Dedifferentiated amniotic fluid mesenchymal stem cell (primary cell): Measurements from ENCODE around the gene COL6A1.
"Not testable (repeated sequence)": the region's sequence is repeated elsewhere in the genome, so short reads cannot be mapped to it uniquely, and the experiment has no call there.

Experiments used
- DNase-seq: peaks from one replicate; pipeline ENCODE4 v3.0.0-alpha.2; 2016; ENCODE audit errors: extremely low spot score

COL6A1 gene

GRCh38 chr21:45945868-45946210 is 35.7 kb upstream of the COL6A1 start:
- DNase-seq, result no peak

GRCh38 chr21:45947296-45947695 is 34.3 kb upstream of the COL6A1 start:
- no peak for DNase-seq

- no peak for DNase-seq
Measured at GRCh38 chr21:45947716-45948255, 33.8 kb upstream of the COL6A1 start.

GRCh38 chr21:45948576-45949141 is 32.9 kb upstream of the COL6A1 start:
- no peak for DNase-seq

GRCh38 chr21:45949928-45950739 is 31.4 kb upstream of the COL6A1 start:
- DNase-seq, result no peak

- DNase-seq, result no peak
Measured at GRCh38 chr21:45950740-45951515, 30.6 kb upstream of the COL6A1 start.

GRCh38 chr21:45951676-45952075 is 29.9 kb upstream of the COL6A1 start:
- no peak for DNase-seq

- not testable (repeated sequence) for DNase-seq
Measured at GRCh38 chr21:45952527-45952926, 29.0 kb upstream of the COL6A1 start.

- DNase-seq, result no peak
Measured at GRCh38 chr21:45952974-45953373, 28.6 kb upstream of the COL6A1 start.

- no peak for DNase-seq
Measured at GRCh38 chr21:45954261-45954660, 27.3 kb upstream of the COL6A1 start.

GRCh38 chr21:45954921-45955320 is 26.6 kb upstream of the COL6A1 start:
- DNase-seq, result no peak

GRCh38 chr21:45957551-45957950 is 24.0 kb upstream of the COL6A1 start:
- no peak for DNase-seq

GRCh38 chr21:45957981-45958600 is 23.5 kb upstream of the COL6A1 start:
- peak; percentile 81 for DNase-seq

- no peak for DNase-seq
Measured at GRCh38 chr21:45959182-45959581, 22.4 kb upstream of the COL6A1 start.

GRCh38 chr21:45959779-45960390 is 21.7 kb upstream of the COL6A1 start:
- no peak for DNase-seq

GRCh38 chr21:45961408-45961807 is 20.2 kb upstream of the COL6A1 start:
- DNase-seq, result not testable (repeated sequence)

GRCh38 chr21:45962531-45963231 is 18.9 kb upstream of the COL6A1 start:
- DNase-seq, result no peak

- DNase-seq, result no peak
Measured at GRCh38 chr21:45963232-45963570, 18.4 kb upstream of the COL6A1 start.

- no peak for DNase-seq
Measured at GRCh38 chr21:45964649-45965048, 16.9 kb upstream of the COL6A1 start.

GRCh38 chr21:45965084-45965809 is 16.3 kb upstream of the COL6A1 start:
- no peak for DNase-seq
